ENCODE results near the gene CENPT. TPM values are rescaled to one million over a fixed set of nuclear protein-coding genes. Genes with fewer than 3 reads are reported as not detected.

Gene CENPT
- total and polyA plus RNA-seq, 2 donors (not counting 1 experiment from before 2014, with no cell fraction given): 75.0 to 169 TPM

GRCh38 chr16:67805718-67806427 lies 41.6 kb downstream of the CENPT start:
- Histone ChIP-seq H2AFZ (ENCODE audit: insufficient read depth, low read depth, low read length, poor library complexity, severe bottlenecking) (peak overlapping the region; percentile 90), H3K9ac (ENCODE audit: low read length) (peak overlapping the region; percentile 86), H3K4me1 (ENCODE audit: control insufficient read depth in 2 of 2, insufficient read depth in 2 of 2, low read length in 2 of 2) (peaks cover 47 to 58% of the 10 kb centered on the region in 2 donors), H3K27me3 (replicated peaks in 1 of 4; ENCODE audit: control extremely low read depth in 1 of 4, control insufficient read depth in 3 of 4, insufficient read depth in 4 of 4, low read length in 3 of 4) (no peaks in the 10 kb centered on the region), H3K36me3 (replicated peaks in 1 of 2; ENCODE audit: control extremely low read depth in 1 of 2, control insufficient read depth in 1 of 2, extremely low read depth in 1 of 2, insufficient read depth in 2 of 2, low read length in 1 of 2) (peaks cover 4 to 8% of the 10 kb centered on the region in 2 experiments), H3K9me3 (ENCODE audit: control extremely low read depth in 1 of 3, control insufficient read depth in 2 of 3, insufficient read depth in 1 of 3, low read length in 2 of 3) (peaks cover 0 to 2% (median 0%) of the 10 kb centered on the region in 3 donors), H3K4me3 (ENCODE audit: control extremely low read depth in 1 of 5, extremely low read depth in 1 of 5, insufficient read depth in 1 of 5, low read depth in 2 of 5, low read length in 4 of 5) (peak overlapping the region; percentile 56 to 99 (median 92)), H3K27ac (ENCODE audit: low read length in 2 of 2) (peak overlapping the region; percentile 78 to 80), H3K4me2 (replicated peaks; ENCODE audit: low read depth, low read length, poor library complexity, severe bottlenecking) (peak overlapping the region; percentile 92), H3K79me2 (ENCODE audit: control insufficient read depth, insufficient read depth, low read length) (peaks cover 59% of the 10 kb centered on the region), H4K20me1 (ENCODE audit: control insufficient read depth, insufficient read depth, low read length, poor library complexity, severe bottlenecking) (peaks cover 15% of the 10 kb centered on the region)
- TF ChIP-seq, protein P1, sequence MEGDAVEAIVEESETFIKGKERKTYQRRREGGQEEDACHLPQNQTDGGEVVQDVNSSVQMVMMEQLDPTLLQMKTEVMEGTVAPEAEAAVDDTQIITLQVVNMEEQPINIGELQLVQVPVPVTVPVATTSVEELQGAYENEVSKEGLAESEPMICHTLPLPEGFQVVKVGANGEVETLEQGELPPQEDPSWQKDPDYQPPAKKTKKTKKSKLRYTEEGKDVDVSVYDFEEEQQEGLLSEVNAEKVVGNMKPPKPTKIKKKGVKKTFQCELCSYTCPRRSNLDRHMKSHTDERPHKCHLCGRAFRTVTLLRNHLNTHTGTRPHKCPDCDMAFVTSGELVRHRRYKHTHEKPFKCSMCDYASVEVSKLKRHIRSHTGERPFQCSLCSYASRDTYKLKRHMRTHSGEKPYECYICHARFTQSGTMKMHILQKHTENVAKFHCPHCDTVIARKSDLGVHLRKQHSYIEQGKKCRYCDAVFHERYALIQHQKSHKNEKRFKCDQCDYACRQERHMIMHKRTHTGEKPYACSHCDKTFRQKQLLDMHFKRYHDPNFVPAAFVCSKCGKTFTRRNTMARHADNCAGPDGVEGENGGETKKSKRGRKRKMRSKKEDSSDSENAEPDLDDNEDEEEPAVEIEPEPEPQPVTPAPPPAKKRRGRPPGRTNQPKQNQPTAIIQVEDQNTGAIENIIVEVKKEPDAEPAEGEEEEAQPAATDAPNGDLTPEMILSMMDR (IDR thresholded peaks at IDR 0.05): no peak
- TF ChIP-seq EZH2 (IDR thresholded peaks at IDR 0.05; ENCODE audit: borderline replicate concordance, insufficient read depth, low read depth, low read length, poor library complexity, severe bottlenecking): no peak
- DNase-seq: no peak
- Mint-ChIP-seq H3K4me3 (peak overlapping the region; percentile 97), H3K27ac (peak overlapping the region; percentile 84), H3K27me3 (no peaks in the 10 kb centered on the region), H3K9me3 (ENCODE audit: insufficient read depth) (no peaks in the 10 kb centered on the region), H3K4me1 (peaks cover 52% of the 10 kb centered on the region)
- WGBS (ENCODE audit: insufficient coverage): under 1% methylated on average over 26 of the region's 26 CpGs
- ChIA-PET CTCF (interaction anchor here (1.0 to 2.7 kb wide), 7 partner anchors 9 to 259 kb away, joined by 3 to 48 read pairs (median 5); partner anchors contain the start of gene GFOD2), POLR2A (interaction anchor here (0.5 to 1.5 kb wide), 8 partner anchors 11 to 285 kb away, joined by 3 to 11 read pairs (median 4); partner anchors contain the start of gene NUTF2)
- intact Hi-C loops (cut with micrococcal nuclease): loop anchor here (1.0 to 10.0 kb wide), 13 partner anchors 10 to 431 kb away; partner anchors contain the start of genes AGRP, ATP6V0D1, C16orf86 and CTCF
- ATAC-seq (ENCODE audit: low read depth): no peak
